ENCODE measurements around the gene SPIN4.
"Not testable (repeated sequence)": the region's sequence is repeated elsewhere in the genome, so short reads cannot be mapped to it uniquely, and the experiment has no call there.

The SPIN4 gene

GRCh38 chrX:63350941-63351616 is at the start of gene SPIN4:
TSS of gene SPIN4 (minus strand) at chrX:63351332. CDS start at chrX:63350819, 513 bp downstream.
- peak; percentile 85 for DNase-seq

- no peak for DNase-seq
Measured at GRCh38 chrX:63400340-63400739, 49.2 kb upstream of the SPIN4 start.

GRCh38 chrX:63394872-63395271 is 43.7 kb upstream of the SPIN4 start:
- no peak for DNase-seq

- not testable (repeated sequence) for DNase-seq
Measured at GRCh38 chrX:63393094-63393493, 42.0 kb upstream of the SPIN4 start.

- DNase-seq: no peak
Measured at GRCh38 chrX:63387411-63387810, 36.3 kb upstream of the SPIN4 start.

GRCh38 chrX:63384263-63384662 is 33.1 kb upstream of the SPIN4 start:
- DNase-seq: not testable (repeated sequence)

- DNase-seq: not testable (repeated sequence)
Measured at GRCh38 chrX:63373012-63373411, 21.9 kb upstream of the SPIN4 start.

GRCh38 chrX:63367699-63368098 is 16.6 kb upstream of the SPIN4 start:
- DNase-seq: not testable (repeated sequence)

GRCh38 chrX:63363788-63364187 is 12.7 kb upstream of the SPIN4 start:
- no peak for DNase-seq

- DNase-seq: no peak
Measured at GRCh38 chrX:63361494-63361893, 10.4 kb upstream of the SPIN4 start.

- DNase-seq: no peak
Measured at GRCh38 chrX:63354484-63354883, 3.4 kb upstream of the SPIN4 start.

- DNase-seq: no peak
Measured at GRCh38 chrX:63350465-63350877, 661 bp downstream of the SPIN4 start.

- no peak for DNase-seq
Measured at GRCh38 chrX:63349307-63349706, 1.8 kb downstream of the SPIN4 start.

GRCh38 chrX:63330681-63331080 is 20.5 kb downstream of the SPIN4 start:
- DNase-seq: no peak

GRCh38 chrX:63327788-63328187 is 23.3 kb downstream of the SPIN4 start:
- no peak for DNase-seq

GRCh38 chrX:63299596-63299995 is 51.5 kb downstream of the SPIN4 start:
- no peak for DNase-seq
